NCI-H2196 (cell line): ENCODE measurements around the gene OPRL1.
A peak's percentile ranks its signal among the peaks of the same experiment; 100 is the strongest.

Source experiments
- DNase-seq: peaks from one replicate; lab custom pipeline; 2025; ENCODE audit not compliant: unreplicated experiment; lab: John Stamatoyannopoulos, UW

OPRL1 gene

DNA sequence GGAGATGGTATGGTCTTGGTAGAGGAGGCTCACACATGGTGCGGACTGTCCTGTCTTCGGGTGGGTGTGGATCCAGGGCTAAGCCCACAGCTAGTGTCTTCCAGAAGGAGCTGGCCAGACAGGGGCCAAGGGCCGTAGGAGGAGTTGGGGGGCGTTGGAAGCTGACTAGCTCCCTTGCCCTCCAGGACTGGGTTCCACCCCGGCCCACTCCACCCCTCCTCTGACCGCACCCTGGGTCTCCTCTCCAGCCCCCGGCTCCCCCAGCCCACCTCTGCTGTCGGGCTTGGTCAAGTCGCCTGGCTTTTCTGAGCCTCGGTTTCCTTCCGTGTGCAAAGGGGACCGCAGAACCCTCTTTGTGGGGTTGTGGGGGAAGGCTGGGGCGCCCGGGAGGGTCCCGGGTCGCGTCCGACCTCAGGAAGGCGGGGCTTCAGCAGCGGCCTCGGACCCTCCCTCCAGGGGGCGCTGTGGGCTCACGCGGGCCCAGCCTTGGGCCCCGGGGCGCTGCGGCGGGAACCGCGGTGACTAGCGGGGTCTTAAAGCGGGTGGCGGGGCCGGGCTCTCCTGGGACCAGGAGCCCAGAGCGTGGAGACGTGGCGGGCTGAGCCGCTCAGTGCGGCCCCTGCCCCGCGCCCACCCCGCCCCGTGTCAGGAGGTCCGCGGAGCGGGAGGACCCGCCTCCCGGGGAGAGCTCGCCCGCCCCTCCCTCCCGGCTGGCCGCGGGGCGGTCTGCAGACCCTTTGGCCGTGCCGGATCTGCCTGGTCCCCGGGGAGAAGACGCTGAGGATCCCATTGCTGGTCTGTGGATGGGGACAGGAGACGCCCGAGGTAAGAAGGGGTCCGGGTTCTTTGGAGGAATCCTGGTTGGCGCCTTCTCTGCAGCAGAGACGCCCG lies 22.1 kb downstream of the OPRL1 start:
- peak; percentile 84 for DNase-seq

DNA sequence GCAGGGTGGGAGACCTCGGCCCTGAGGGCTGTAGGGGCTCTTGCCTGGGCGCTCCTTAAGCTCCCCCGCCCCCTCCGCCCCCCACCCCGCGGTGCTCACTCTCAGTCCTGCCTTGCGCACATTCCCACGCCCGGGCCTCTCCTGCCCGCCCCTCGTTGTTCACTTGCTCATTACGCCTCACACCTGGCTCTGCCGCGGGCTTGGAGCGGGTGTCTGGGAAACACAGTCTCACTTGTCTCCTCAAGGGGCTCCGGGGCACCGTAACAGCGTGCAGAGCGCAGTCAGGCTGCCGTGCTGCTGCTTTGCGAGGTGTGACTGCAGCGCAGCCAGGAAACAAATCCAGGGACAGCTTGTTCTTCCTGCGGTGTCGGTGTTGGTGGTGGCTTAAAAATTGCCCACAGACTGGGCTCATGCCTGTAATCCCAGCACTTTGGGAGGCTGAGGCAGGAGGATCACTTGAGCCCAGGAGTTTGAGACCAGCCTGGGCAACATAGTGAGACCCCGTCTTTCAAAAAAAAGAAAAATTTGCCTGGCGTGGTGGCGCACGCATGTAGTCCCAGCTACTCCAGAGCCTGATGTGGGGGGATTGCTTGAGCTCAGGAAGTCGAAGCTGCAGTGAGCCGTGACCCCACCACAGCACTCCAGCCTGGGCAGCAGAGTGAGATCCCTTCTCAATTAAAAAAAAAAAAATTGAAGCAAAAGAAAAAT lies 22.9 kb downstream of the OPRL1 start:
- peak; percentile 39 for DNase-seq

DNA sequence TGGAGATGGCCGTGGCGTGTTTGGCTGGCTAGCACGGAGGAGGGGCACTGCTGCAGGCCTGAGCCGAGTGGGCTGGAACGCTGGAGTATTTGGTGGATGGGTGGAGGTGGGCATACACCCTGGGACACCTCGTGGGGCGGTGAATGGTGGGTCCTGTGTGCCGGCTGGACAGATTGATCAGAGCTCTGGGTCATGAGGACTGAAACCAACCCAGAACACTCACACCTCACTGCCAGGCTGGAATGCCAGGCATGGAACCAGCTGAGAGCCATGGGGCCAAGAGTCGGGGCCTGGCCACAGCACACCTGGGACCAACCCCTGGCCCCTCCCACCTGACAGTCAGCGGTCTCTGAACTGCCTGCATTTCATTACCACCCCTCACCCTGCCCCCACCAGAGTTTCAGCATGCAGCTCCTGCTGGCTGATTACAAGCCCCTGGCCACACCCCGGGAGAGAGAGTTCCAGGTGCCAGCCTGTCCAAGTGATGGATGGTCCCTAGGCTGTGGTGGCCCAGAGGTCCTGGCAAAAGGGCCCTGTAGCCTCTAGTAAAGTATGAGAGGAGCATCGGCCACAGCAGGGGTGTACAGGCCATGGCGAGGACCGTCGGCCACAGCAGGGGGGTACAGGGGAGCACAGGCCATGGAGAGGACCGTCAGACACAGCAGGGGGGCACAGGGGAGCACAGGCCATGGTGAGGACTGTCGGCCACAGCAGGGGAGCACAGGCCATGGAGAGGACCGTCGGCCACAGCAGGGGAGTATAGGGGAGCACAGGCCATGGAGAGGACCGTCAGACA lies 24.2 kb downstream of the OPRL1 start:
- DNase-seq: no peak

DNA sequence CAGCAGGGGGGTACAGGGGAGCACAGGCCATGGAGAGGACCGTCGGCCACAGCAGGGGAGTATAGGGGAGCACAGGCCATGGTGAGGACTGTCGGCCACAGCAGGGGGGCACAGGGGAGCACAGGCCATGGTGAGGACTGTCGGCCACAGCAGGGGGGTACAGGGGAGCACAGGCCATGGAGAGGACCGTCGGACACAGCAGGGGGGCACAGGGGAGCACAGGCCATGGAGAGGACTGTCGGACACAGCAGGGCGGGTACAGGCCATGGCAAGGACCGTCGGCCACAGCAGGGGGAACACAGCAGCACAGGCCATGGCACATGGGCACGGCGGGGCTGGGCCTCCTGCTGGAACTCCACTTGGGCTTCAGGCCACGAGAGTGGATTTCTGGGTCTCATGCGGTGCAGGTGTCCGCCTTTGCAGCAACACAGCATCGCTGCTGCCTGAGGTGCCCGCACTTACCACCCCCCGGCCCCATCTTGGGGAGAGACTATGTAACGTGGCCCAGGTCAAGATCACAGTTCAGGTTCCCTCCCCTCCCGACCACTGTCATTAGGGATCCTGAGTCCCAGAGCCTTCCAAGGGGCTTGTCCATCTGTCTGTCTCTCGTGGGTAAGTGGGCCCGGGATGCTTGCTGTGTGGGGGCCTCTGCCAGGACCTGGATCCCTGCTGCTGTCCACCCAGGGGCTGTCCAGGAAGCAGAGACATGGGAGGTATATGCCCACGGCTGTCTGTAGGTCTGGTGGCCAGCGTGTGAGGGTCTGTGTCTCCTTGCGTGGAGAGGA lies 25.0 kb downstream of the OPRL1 start:
- no peak for DNase-seq

DNA sequence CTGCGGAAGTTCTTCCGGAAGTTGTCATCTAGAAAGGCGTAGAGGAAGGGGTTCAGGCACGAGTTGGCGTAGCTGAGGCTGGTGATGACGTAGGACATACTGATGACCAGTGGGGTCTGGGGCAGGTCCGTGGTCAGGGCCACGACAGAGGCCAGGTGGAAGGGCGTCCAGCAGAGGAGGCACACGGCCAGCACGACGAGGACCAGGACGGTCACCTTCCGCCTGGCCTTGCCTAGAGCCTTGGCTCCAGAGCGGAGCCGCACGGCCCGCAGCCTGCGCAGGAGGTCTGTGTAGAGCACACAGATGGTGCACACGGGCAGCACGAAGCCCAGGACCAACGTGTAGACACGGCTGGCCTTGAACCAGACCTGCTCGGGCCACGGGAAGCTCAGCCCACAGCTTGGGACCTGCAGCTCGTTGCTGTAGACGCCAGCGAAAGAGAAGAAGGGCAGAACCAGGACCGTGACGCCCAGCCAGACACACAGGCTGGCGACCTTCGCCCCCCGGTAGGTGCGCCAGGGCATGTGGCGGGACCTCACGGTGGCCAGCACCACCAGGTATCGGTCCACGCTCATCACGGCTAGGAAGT lies 26.1 kb downstream of the OPRL1 start:
- no peak for DNase-seq

DNA sequence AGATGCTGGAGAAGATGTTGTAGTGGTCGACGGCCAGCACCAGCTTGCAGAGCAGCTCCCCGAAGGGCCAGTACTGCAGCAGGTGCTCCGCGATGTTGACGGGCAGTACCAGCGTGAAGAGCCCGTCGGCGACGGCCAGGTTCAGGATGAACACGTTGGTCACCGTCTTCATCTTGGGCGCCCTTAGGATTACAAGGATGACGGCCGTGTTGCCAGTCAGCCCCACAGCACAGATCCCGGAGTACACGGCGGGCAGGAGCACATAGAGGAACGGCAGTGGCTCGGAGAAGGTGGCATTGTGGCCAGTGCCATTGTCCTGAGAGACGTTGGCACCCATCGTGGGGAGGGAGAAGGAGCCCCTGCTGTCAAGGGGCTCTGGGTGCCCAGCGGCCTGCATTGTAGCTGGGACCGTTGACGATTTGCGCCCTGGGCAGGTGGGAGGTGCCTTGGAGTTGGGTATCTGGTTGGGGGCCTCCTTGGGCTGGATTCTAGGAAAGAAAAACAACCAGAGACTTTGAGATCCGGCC lies 26.6 kb downstream of the OPRL1 start:
- no peak for DNase-seq

DNA sequence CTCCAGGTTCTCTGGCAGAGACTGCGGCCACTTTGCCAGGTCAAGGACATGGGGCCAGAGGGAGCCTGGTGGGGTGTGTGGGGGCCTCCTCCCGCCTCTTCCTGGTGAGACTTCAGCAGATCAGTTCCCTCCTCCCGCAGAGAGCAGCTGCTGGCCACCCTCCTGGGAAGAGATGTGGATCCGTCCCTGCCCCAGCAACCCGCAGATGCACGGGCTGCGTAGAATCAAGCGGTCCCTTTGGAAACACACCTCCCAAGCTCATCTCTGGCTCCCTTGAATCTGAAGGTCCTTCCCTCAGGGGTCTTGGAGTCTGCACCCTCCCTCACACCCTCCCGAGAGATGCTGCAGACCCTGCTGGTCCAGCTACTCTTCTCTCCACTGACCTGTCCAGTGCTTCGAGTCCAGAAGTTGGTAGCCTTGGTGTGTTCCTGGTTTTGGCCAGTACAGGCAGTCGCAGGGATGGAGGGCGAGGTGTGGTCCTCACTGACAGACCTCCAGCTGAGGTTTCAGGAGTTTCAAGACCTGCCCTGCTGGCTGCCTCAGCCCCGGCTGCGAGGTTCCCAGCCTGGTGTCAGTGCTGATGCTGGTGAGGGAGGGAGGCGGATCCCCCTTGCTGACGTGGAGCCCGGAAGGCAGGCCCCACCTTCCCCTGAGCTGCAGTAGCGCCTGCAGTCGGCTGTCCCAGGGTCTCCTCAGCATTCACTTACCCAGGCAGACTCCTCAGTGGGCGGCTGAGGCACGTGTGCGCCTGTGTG lies 27.3 kb downstream of the OPRL1 start, which contains the start of gene NPBWR2:
NPBWR2 (minus strand) TSS at position 585 of the 755 bp plus-strand sequence. CDS start 734 bp downstream, outside the sequence.
- no peak for DNase-seq

DNA sequence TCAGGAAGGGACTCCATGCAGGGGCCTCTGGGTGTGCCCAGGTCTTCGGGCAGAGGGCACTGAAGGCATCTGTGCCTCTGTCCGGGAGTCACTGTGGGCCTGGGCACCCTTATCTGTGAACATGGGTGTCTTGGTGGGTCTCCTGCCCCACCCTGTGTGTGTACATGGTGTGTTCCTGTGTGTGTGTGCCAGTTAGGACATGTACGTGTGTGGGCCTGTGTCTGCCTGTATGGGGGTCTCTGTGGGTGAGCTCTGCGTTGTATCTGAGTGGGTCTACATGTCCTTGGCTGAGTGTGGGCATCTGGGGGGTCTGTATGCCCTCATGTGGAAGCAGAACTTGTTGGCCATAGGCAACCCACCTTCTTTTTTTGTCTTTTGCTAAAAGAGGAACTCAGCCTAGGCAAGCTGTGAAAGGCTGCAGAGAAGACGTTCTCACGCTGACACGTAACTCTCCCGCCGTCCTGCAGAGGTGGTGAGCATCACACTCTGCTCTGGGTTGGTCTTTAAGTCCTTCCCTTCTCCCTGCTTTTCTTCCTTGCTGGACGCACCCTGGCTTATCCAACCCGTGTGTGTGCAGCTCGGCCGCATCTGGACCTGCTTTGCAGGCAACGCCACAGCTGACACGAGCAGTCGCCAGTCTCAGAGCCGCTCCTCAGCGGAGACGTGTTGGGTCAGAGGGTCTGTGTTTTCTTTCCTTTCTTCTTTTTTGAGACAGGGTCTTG lies 28.0 kb downstream of the OPRL1 start:
- no peak for DNase-seq

DNA sequence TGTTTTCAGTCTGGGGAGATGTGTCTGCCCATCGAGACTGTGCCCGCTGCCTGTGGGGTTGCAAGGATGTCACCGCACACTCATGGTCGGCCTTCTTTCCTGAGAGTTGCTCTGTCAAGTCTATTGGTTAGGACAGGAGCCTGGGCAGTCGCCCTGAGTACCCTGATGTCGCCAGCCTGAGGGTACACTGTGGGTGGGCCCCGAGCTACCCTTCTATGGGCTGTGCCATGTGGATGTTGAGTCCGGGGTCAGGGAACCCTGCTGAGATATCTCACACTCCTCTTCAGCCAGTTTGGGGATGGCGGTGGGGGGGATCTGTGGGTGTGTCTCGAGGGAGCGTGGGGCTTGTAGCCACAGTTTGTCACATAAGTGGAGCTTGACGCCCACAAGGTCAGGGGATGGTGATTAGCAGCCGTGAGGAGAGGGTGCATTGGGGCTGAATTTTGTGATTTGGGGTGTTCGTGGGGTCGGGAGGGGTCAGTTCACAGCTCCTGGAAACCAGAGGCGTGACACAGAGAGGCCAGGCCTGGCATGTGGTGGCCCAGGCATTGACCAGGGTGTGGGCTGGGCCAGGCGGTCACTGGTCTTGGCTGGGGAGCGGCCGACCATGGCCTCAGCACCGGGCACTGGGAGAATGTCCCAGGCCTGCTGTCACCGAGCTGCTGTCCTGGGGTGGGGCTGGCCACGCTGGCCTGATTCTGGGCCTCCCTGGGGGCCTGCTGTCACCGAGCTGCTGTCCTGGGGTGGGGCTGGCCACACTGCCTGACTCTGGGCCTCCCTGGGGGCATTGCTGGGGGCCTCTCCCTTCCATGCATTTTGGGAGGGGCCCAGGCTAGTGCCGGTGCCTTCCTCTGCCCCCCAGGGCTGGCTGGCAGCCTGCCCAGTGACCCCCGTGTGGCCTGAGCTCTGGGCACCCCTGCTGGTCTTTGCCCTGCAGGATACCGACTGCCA lies 29.1 kb downstream of the OPRL1 start:
- DNase-seq: no peak

DNA sequence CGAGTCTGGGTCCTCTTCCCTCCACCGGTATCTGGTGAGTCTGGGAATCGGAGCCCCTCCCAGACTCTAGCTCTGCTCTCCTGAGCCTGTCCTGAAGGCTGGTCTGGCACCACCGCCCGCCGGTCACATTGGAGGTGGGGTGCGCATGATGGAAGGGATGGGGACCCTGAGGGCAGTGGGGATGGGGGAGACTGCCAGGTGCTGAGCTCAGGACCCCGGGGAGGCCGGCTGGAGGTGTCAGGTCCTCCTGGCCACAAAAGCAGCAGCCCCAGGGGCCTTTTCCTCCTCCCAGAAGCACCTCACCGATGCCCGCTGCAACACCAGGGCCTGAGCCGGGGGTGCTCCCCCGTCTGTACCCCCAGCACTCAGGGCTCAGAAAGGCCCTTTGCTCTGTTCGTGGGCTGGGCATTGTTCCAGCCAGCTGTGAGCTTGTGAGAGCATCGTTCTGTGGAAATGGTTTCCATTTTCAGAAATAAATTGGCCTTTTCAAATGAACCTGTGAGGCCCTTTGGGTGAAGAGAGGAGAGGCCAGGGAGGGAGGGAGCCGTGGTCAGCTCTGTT lies 30.0 kb downstream of the OPRL1 start:
- no peak for DNase-seq

DNA sequence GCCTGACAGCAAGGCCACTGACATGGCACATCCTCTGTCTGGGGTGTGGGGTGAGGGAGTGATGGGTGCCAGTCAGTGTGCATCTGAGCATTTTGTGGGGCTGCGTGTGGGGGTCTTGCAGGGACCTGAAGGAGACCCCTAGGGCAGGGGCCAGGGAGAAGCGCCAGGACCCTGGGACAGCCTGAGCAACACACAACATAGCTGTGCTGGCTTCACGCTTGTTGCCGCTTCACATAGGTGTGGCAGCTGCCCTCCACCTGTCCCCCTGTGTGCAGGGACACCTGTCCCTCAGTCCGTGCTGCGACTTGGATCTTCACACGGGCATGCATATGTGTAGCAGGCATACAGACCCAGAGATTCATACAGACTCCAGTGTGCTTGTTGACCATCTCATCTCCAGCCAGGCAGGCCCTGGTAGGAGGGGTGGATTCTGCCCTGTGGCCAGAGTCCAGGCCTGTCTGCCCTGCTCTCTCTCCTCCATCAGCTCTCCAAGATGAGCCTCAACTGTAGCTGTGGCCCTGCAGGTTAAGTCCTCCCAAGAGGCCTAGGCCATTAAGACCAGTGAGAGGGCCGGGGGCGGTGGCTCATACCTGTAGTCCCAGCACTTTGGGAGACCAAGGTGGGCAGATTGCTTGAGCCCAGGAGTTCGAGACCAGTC lies 30.7 kb downstream of the OPRL1 start:
- no peak for DNase-seq

DNA sequence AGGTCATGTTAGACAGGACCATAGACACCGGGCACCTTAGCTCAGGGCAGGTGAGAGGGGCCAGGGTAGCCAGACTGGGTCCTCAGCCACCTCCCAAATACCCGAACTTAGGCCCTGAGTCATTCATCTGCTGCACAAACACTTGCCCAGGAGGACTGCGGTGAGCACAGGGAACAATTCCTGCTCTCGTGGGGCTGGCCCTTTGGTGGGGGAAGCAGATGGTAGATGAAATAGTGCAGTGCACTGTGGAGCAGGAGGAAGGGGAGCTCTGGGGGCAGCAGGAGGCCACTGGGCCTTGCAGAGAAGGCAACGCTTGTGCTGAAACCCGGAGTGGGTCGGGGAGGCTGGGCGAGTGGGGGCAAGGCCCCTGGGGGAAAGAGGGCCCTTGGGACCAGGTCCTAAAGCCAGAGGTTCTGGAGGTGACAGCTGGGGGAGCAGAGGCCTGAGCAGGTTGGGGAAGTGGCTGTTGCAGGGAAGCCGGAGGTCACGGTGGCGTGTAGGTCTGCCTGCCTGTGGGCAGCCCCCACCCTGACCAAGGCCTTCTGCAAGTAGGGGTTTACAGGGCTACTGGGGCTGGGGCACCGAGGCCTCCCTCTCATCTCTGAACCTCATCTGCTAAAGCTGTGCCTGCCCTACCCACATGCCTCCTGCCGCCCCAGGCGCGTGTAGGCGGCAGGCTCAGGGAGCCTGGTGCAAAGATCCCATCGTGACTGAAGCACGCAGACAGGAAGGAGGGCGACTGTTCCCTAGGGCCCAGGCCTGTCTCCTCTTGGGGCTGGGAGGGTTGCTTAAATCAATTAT lies 32.2 kb downstream of the OPRL1 start:
- no peak for DNase-seq

DNA sequence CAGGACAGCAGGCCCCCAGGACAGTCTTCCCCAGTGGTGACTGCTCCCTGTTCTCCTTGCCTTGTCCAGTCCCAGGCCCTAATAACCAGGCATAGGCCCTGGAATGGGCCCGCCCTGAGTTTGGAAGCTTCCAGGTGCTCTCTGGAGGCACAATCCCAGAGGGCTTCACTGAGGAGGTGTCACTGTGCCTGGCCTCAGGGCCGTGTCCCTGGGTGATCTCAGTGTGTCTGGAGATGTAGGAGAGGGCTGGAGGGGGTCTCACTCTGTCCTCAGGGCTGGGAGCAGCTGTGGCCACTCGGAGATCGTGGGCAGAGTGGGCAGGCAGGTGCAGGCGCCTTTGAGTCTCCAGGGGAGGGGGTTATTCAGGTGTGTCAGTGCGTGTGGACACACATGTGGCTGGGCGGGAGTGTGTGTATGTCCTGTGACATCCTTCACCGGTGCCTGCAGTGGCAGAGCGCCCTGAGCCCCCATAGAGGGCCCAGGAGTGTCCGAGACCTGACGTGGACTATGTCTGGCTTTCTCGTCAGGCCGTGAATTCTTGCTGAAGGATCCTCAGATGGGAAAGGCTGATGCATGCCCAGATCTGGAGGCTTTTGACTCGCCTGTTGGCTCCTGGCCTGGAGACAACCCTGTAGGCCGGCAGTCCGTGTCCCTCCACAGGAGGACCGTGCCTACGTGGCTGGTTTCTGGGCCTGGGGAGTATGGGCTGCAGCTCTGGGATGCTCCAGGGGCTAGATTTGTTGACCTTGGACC lies 33.0 kb downstream of the OPRL1 start:
- no peak for DNase-seq

DNA sequence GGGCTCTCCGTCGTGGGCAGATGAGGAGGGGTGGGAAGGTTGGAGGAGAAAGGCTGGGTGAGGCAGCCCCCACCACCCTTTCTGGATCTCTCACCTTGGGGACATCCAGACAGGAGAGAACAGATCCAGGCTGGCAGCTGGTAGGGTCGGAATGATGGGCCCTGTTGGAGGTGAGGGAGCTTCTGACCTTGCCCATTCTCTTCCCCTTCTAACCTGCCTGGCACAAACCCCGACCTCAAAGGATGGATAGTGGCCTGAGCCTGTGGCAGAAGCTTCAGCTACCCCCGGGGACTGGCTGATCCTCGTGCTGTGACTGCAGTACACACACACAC lies 33.5 kb downstream of the OPRL1 start:
- DNase-seq: no peak

DNA sequence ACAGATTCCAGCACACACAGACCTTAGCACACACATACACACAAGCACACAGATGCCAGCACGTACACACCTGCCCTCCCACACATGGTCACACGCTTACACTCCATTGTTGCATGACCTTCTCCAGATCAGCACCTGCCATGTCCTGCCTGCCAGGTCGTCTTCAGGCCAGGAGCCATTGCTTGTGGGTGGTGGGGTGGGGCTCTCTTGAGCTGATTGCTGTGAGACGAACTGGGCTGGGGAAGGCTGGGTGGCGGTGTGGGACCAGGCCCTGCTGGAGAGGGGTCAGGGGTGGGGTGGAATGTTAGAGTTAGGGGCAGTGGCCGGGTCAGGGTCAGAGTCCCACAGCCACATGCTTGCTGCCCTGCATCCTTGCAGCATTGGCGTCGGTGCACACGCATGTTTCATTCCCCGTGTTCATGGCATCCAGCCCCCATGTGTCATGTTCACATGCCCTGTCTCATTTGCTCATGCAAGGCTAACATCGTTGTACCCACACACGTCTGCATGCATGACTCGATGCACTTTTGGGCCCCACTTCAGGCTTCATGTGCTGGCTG lies 34.0 kb downstream of the OPRL1 start:
- DNase-seq: no peak
